A673 (cell line): ENCODE measurements around the gene OARD1. TPM values are rescaled to one million over a fixed set of nuclear protein-coding genes. Genes with fewer than 3 reads are reported as not detected.

Source experiments
- BruUV-seq: library from RNA; stranded (reverse); fragments of 400-500 nt; replicated peaks from 2 replicates; lab custom pipeline; 2021; lab: Mats Ljungman, UMichigan
- CTCF ChIA-PET: fragments of 300-600 bp; sonication (Branson Sonifier 250); formaldehyde crosslinking; loops from one replicate; lab custom pipeline; 2022; ENCODE audit warnings: antibody characterized with exemption; lab: Charles Lee
- POLR2A ChIA-PET: fragments of 300-600 bp; sonication (Branson Sonifier 250); formaldehyde crosslinking; loops from one replicate; lab custom pipeline; 2022; ENCODE audit warnings: antibody characterized with exemption; ENCODE audit not compliant: low non-redundant PET; lab: Charles Lee
- DNase-seq: peaks from one replicate; pipeline ENCODE4 v3.0.0-alpha.2; 2015; ENCODE audit warnings: low spot score
- H3K27ac ChIP-seq: fragments of 200-600 bp; sonication (generic); 2 replicates; pipeline ENCODE4 v1.5.1; 2016; ENCODE audit warnings: mixed run types, low read depth, mild to moderate bottlenecking, mixed read lengths, antibody characterized with exemption, low read length; ENCODE audit not compliant: poor library complexity, severe bottlenecking
- H3K27me3 ChIP-seq: fragments of 200-600 bp; sonication (generic); replicated peaks from 2 replicates; pipeline ENCODE4 v1.6.1; 2017; ENCODE audit warnings: mixed run types, low read depth, mild to moderate bottlenecking, mixed read lengths, antibody characterized with exemption, low read length; ENCODE audit not compliant: insufficient read depth, poor library complexity
- H3K36me3 ChIP-seq: fragments of 200-600 bp; sonication (generic); 2 replicates; pipeline ENCODE4 v1.6.1; 2016; ENCODE audit warnings: mixed run types, mild to moderate bottlenecking, mixed read lengths, antibody characterized with exemption, low read length; ENCODE audit not compliant: insufficient read depth, poor library complexity, severe bottlenecking
- H3K4me1 ChIP-seq: fragments of 200-600 bp; sonication (generic); 2 replicates; pipeline ENCODE4 v1.6.1; 2017; ENCODE audit warnings: mixed run types, mild to moderate bottlenecking, mixed read lengths, antibody characterized with exemption, low read length; ENCODE audit not compliant: insufficient read depth, poor library complexity, severe bottlenecking
- H3K4me3 ChIP-seq: fragments of 200-600 bp; sonication (generic); 2 replicates; pipeline ENCODE4 v1.5.1; 2016; ENCODE audit warnings: low read depth, mixed run types, mild to moderate bottlenecking, mixed read lengths, low read length; ENCODE audit not compliant: poor library complexity, severe bottlenecking
- H3K9me3 ChIP-seq: fragments of 200-600 bp; sonication (generic); 2 replicates; pipeline ENCODE4 v1.6.1; 2016; ENCODE audit warnings: mixed run types, low read depth, mild to moderate bottlenecking, mixed read lengths, antibody characterized with exemption, low read length; ENCODE audit not compliant: poor library complexity, severe bottlenecking
- EZH2 ChIP-seq: fragments of 200-600 bp; sonication (generic); IDR thresholded peaks from 2 replicates; pipeline ENCODE4 v1.6.1; 2017; ENCODE audit warnings: borderline replicate concordance, low read depth, mild to moderate bottlenecking, mixed read lengths, antibody characterized with exemption, low read length; ENCODE audit not compliant: poor library complexity, severe bottlenecking
- intact Hi-C: fragments of 100-400 bp; cut with micrococcal nuclease; formaldehyde crosslinking; loops from one replicate; pipeline ENCODE4 v1.10.0; 2022; ENCODE audit not compliant: unreplicated experiment
- total RNA-seq: library from RNA; stranded (reverse); gene quantifications from 2 replicates; pipeline ENCODE4 v1.2.3, GENCODE V29; 2021
- TF ChIP-seq, protein P1 (sequence below): fragments of 300-800, 200-600 bp; sonication (generic); conservative IDR thresholded peaks from 2 replicates; pipeline ENCODE4 v1.5.1; 2017; ENCODE audit warnings: low read depth, mild to moderate bottlenecking, antibody characterized with exemption, low read length, moderate library complexity, mixed read lengths

Gene OARD1
- total RNA-seq, 1 experiment from 2014 or later = 27.3 TPM

DNA sequence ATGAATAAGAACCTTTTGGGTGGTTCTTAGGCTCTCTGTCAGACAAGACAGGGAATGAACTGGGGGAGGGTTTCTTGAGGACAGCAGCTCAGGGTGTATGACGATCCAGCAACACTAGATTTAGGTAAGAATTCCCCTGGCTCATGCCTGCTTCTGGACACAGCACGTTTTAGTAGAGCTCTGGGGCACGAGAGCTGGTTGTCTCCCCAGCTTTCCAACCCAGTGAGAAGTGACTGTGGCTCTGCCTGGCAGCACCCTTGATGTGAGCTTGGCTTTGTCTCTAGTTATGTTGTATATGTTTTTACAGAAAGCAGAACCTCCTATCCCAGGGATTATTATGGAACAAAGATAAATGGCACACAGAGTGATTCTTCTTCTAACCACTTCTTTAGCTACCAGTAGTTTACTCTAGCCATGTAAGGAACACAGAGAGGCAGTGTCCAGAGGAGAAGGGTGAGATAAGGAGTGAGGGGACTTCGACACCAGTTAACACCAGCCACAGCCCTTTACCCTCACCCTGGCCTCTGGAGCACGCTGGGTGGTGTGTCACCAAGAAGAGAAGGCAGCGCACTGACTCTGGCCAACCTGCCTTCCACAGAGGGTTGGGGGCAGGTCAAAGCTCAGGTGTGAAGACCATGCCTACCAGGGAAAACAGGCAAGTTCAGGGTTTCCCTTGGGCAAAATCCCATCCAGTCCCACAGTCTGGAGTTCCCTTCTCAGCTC is 15.2 kb downstream of the OARD1 start:
- TF ChIP-seq, protein P1, sequence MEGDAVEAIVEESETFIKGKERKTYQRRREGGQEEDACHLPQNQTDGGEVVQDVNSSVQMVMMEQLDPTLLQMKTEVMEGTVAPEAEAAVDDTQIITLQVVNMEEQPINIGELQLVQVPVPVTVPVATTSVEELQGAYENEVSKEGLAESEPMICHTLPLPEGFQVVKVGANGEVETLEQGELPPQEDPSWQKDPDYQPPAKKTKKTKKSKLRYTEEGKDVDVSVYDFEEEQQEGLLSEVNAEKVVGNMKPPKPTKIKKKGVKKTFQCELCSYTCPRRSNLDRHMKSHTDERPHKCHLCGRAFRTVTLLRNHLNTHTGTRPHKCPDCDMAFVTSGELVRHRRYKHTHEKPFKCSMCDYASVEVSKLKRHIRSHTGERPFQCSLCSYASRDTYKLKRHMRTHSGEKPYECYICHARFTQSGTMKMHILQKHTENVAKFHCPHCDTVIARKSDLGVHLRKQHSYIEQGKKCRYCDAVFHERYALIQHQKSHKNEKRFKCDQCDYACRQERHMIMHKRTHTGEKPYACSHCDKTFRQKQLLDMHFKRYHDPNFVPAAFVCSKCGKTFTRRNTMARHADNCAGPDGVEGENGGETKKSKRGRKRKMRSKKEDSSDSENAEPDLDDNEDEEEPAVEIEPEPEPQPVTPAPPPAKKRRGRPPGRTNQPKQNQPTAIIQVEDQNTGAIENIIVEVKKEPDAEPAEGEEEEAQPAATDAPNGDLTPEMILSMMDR = no peak
- TF ChIP-seq EZH2 = no peak
- intact Hi-C loops = no loop called here
- no peaks in the 10 kb centered on the region for H3K27me3 ChIP-seq
- no TSS peak for BruUV-seq
- DNase-seq = no peak
- H3K27ac ChIP-seq = no peak overlapping the region
- no peaks in the 10 kb centered on the region for H3K9me3 ChIP-seq
- no peak overlapping the region for H3K4me3 ChIP-seq
- ChIA-PET CTCF (no interaction called here), POLR2A (interaction anchor here (0.6 kb wide), 1 partner anchor 18 kb away, joined by 5 read pairs; no protein-coding TSS in a partner anchor)
- H3K4me1 ChIP-seq = peaks cover 3% of the 10 kb centered on the region
- no peaks in the 10 kb centered on the region for H3K36me3 ChIP-seq

DNA sequence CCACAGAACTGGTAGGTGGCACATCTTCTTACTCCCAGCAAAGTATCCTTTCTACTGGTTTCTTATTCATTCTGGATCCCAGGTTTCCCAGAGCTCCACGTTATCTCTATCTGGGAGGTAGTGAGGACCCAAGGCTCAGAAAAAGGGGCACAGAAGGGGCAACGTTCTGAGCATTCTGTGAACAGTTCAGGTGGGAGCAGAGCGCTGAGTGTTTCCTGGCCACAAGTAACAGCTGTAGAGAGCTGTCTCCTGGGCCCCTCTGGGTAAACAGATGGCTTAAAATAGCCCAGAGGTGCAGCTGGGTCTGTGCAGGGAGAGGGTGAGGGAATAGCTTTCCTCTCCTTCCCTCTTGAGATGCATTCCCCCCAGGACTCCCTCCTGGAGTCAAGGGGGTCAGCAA is 17.0 kb downstream of the OARD1 start:
- no peak overlapping the region for H3K27ac ChIP-seq
- peaks cover 4% of the 10 kb centered on the region for H3K4me1 ChIP-seq
- intact Hi-C loops = no loop called here
- no peaks in the 10 kb centered on the region for H3K9me3 ChIP-seq
- no peak for DNase-seq
- H3K36me3 ChIP-seq = no peaks in the 10 kb centered on the region
- no TSS peak for BruUV-seq
- POLR2A ChIA-PET = no interaction called here
- H3K4me3 ChIP-seq = no peak overlapping the region
- H3K27me3 ChIP-seq = no peaks in the 10 kb centered on the region
- TF ChIP-seq EZH2 = no peak
- TF ChIP-seq, protein P1 = no peak
- CTCF ChIA-PET = no interaction called here

DNA sequence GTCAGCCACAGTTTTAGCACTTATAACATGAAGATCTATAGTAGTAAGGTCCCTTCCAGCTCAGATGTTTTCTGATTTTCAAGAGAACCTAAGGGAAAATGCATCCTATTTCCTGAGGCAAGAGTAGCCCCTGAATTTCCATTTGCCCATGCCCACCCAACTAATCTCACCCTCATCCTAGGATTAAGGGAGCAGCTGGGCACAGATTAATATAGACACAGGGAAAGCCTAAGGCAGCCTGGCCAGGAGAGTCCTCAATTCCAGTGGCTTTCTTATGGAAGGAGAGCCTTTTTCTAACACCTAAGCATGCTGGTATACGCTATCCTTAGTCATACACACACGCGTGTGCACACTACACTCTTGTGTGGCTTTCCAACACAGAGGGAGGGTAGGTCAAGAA is 17.6 kb downstream of the OARD1 start:
- no peak overlapping the region for H3K27ac ChIP-seq
- ChIA-PET CTCF (no interaction called here), POLR2A (no interaction called here)
- no peaks in the 10 kb centered on the region for H3K27me3 ChIP-seq
- intact Hi-C loops = no loop called here
- no TSS peak for BruUV-seq
- no peak overlapping the region for H3K4me3 ChIP-seq
- H3K4me1 ChIP-seq = peaks cover 4% of the 10 kb centered on the region
- DNase-seq = no peak
- no peaks in the 10 kb centered on the region for H3K36me3 ChIP-seq
- TF ChIP-seq EZH2 = no peak
- TF ChIP-seq, protein P1 = no peak
- no peaks in the 10 kb centered on the region for H3K9me3 ChIP-seq
